KG1 (cell line): ENCODE data around the gene DAZAP1.
"Not testable (repeated sequence)": the region's sequence is repeated elsewhere in the genome, so short reads cannot be mapped to it uniquely, and the experiment has no call there.

ENCODE experiments used
- DNase-seq: peaks from one replicate; lab custom pipeline; 2025; lab: John Stamatoyannopoulos, UW

Gene DAZAP1

GRCh38 chr19:1425902-1426301, 18.5 kb downstream of the DAZAP1 start:
- no peak for DNase-seq

- no peak for DNase-seq
Measured at GRCh38 chr19:1426736-1427135, 19.4 kb downstream of the DAZAP1 start.

- no peak for DNase-seq
Measured at GRCh38 chr19:1427221-1427920, 20.0 kb downstream of the DAZAP1 start.

GRCh38 chr19:1428738-1429391, 21.5 kb downstream of the DAZAP1 start:
- DNase-seq, result no peak

- DNase-seq, result no peak
Measured at GRCh38 chr19:1429750-1430149, 22.4 kb downstream of the DAZAP1 start.

GRCh38 chr19:1430246-1430645, 22.9 kb downstream of the DAZAP1 start:
- DNase-seq, result no peak

- no peak for DNase-seq
Measured at GRCh38 chr19:1431759-1432506, 24.5 kb downstream of the DAZAP1 start.

- DNase-seq, result no peak
Measured at GRCh38 chr19:1432507-1432887, 25.1 kb downstream of the DAZAP1 start.

GRCh38 chr19:1433119-1434039, 26.0 kb downstream of the DAZAP1 start:
- DNase-seq, result no peak

- no peak for DNase-seq
Measured at GRCh38 chr19:1434040-1434366, 26.6 kb downstream of the DAZAP1 start.

- no peak for DNase-seq
Measured at GRCh38 chr19:1434577-1435060, 27.2 kb downstream of the DAZAP1 start.

- no peak for DNase-seq
Measured at GRCh38 chr19:1435378-1435989, 28.1 kb downstream of the DAZAP1 start.

GRCh38 chr19:1437609-1438008, 30.2 kb downstream of the DAZAP1 start:
- DNase-seq, result no peak

GRCh38 chr19:1438035-1438932, 30.9 kb downstream of the DAZAP1 start, which contains the start of gene RPS15:
RPS15 (plus strand) TSS chr19:1438396; CDS start chr19:1438426, 30 bp downstream.
- peak; percentile 48 for DNase-seq

GRCh38 chr19:1438933-1439354, 31.6 kb downstream of the DAZAP1 start:
- no peak for DNase-seq

GRCh38 chr19:1439525-1440417, 32.4 kb downstream of the DAZAP1 start:
- DNase-seq, result not testable (repeated sequence)

GRCh38 chr19:1440418-1440801, 33.0 kb downstream of the DAZAP1 start:
- no peak for DNase-seq

GRCh38 chr19:1441022-1441426, 33.6 kb downstream of the DAZAP1 start:
- no peak for DNase-seq
